HEK293 (cell line): ENCODE measurements around the gene SLC2A4.
A peak's percentile ranks its signal among the peaks of the same experiment; 100 is the strongest.

ENCODE experiments used
- EGR2 ChIP-seq: fragments of 450-650 bp; formaldehyde crosslinking; IDR thresholded peaks from 2 replicates; pipeline ENCODE4 v1.5.1; 2016; ENCODE audit warnings: low read depth, missing biosample characterization, missing genetic modification characterization
- INSM2 ChIP-seq: fragments of 450-650 bp; formaldehyde crosslinking; IDR thresholded peaks from 2 replicates; pipeline ENCODE4 v1.5.1; 2016; ENCODE audit warnings: missing biosample characterization, missing genetic modification characterization
- KLF1 ChIP-seq: fragments of 450-650 bp; formaldehyde crosslinking; IDR thresholded peaks from 2 replicates; pipeline ENCODE4 v1.5.1; 2016; ENCODE audit warnings: missing biosample characterization, missing genetic modification characterization
- OSR2 ChIP-seq: fragments of 450-650 bp; formaldehyde crosslinking; IDR thresholded peaks from 2 replicates; pipeline ENCODE4 v1.5.1; 2016; ENCODE audit warnings: missing biosample characterization, missing genetic modification characterization
- REPIN1 ChIP-seq: fragments of 450-650 bp; formaldehyde crosslinking; IDR thresholded peaks from 2 replicates; pipeline ENCODE4 v1.5.1; 2017; ENCODE audit warnings: missing biosample characterization, missing genetic modification characterization, low read depth
- SCRT1 ChIP-seq: fragments of 450-650 bp; formaldehyde crosslinking; IDR thresholded peaks from 2 replicates; pipeline ENCODE4 v1.5.1; 2016; ENCODE audit warnings: missing biosample characterization, missing genetic modification characterization, borderline replicate concordance
- ZBTB20 ChIP-seq: fragments of 450-650 bp; formaldehyde crosslinking; IDR thresholded peaks from 2 replicates; pipeline ENCODE4 v1.5.1; 2016; ENCODE audit warnings: missing biosample characterization, missing genetic modification characterization
- ZBTB49 ChIP-seq: fragments of 450-650 bp; formaldehyde crosslinking; IDR thresholded peaks from 2 replicates; pipeline ENCODE4 v1.5.1; 2016; ENCODE audit warnings: missing biosample characterization, missing genetic modification characterization, low read depth
- ZFP3 ChIP-seq: fragments of 450-650 bp; formaldehyde crosslinking; IDR thresholded peaks from 2 replicates; pipeline ENCODE4 v1.5.1; 2016; ENCODE audit warnings: low read depth, missing biosample characterization, missing genetic modification characterization
- ZNF140 ChIP-seq: fragments of 450-650 bp; formaldehyde crosslinking; IDR thresholded peaks from 2 replicates; pipeline ENCODE4 v1.5.1; 2016; ENCODE audit warnings: missing biosample characterization, missing genetic modification characterization
- ZNF148 ChIP-seq: fragments of 450-650 bp; formaldehyde crosslinking; IDR thresholded peaks from 2 replicates; pipeline ENCODE4 v1.5.0; 2017; ENCODE audit warnings: missing biosample characterization, missing genetic modification characterization, borderline replicate concordance
- ZNF2 ChIP-seq: fragments of 450-650 bp; formaldehyde crosslinking; IDR thresholded peaks from 2 replicates; pipeline ENCODE4 v1.5.1; 2016; ENCODE audit warnings: missing biosample characterization, missing genetic modification characterization
- ZNF223 ChIP-seq: fragments of 450-650 bp; formaldehyde crosslinking; IDR thresholded peaks from 2 replicates; pipeline ENCODE4 v1.5.1; 2016; ENCODE audit warnings: missing biosample characterization, missing genetic modification characterization
- ZNF302 ChIP-seq: fragments of 450-650 bp; formaldehyde crosslinking; IDR thresholded peaks from 2 replicates; pipeline ENCODE4 v1.5.1; 2016; ENCODE audit warnings: missing biosample characterization, missing genetic modification characterization, low read depth
- ZNF324 ChIP-seq: fragments of 450-650 bp; formaldehyde crosslinking; IDR thresholded peaks from 2 replicates; pipeline ENCODE4 v1.5.1; 2016; ENCODE audit warnings: missing biosample characterization, missing genetic modification characterization
- ZNF366 ChIP-seq: fragments of 450-650 bp; formaldehyde crosslinking; conservative IDR thresholded peaks from 2 replicates; pipeline ENCODE4 v1.5.1; 2016; ENCODE audit warnings: missing biosample characterization, missing genetic modification characterization
- ZNF501 ChIP-seq: fragments of 450-650 bp; formaldehyde crosslinking; IDR thresholded peaks from 2 replicates; pipeline ENCODE4 v1.5.1; 2016; ENCODE audit warnings: missing biosample characterization, missing genetic modification characterization
- ZNF600 ChIP-seq: fragments of 450-650 bp; formaldehyde crosslinking; IDR thresholded peaks from 2 replicates; pipeline ENCODE4 v1.5.1; 2016; ENCODE audit warnings: missing biosample characterization, missing genetic modification characterization
- ZNF610 ChIP-seq: fragments of 450-650 bp; formaldehyde crosslinking; IDR thresholded peaks from 2 replicates; pipeline ENCODE4 v1.5.1; 2016; ENCODE audit warnings: missing biosample characterization, missing genetic modification characterization, borderline replicate concordance
- ZNF701 ChIP-seq: fragments of 450-650 bp; formaldehyde crosslinking; IDR thresholded peaks from 2 replicates; pipeline ENCODE4 v1.5.1; 2016; ENCODE audit warnings: missing biosample characterization, missing genetic modification characterization
- ZNF747 ChIP-seq: fragments of 450-650 bp; formaldehyde crosslinking; IDR thresholded peaks from 2 replicates; pipeline ENCODE4 v1.5.1; 2016; ENCODE audit warnings: missing biosample characterization, missing genetic modification characterization
- ZNF792 ChIP-seq: fragments of 450-650 bp; formaldehyde crosslinking; IDR thresholded peaks from 2 replicates; pipeline ENCODE4 v1.5.1; 2016; ENCODE audit warnings: missing biosample characterization, missing genetic modification characterization
- ZSCAN5A ChIP-seq: fragments of 450-650 bp; formaldehyde crosslinking; IDR thresholded peaks from 2 replicates; pipeline ENCODE4 v1.5.1; 2016; ENCODE audit warnings: missing biosample characterization, missing genetic modification characterization
- TF ChIP-seq, protein P1 (sequence below): fragments of 450-650 bp; formaldehyde crosslinking; IDR thresholded peaks from 2 replicates; pipeline ENCODE4 v1.5.1; 2016; ENCODE audit warnings: missing biosample characterization, missing genetic modification characterization, borderline replicate concordance

Gene SLC2A4

GRCh38 chr17:7234083-7234951 is 47.2 kb upstream of the SLC2A4 start, which contains the start of gene DVL2 (continued):
- peak; percentile 88 for TF ChIP-seq INSM2
- TF ChIP-seq ZNF140 = no peak; the same call in none of the 2 replicates
- TF ChIP-seq ZNF366 (tag by site-specific recombination) = no peak
- peak; percentile 67; the same call in 1 of the 2 replicates for TF ChIP-seq ZSCAN5A
- no peak for TF ChIP-seq SCRT1 (tag by site-specific recombination)
- TF ChIP-seq REPIN1 (tag by site-specific recombination) = peak; percentile 86; the same call in 1 of the 2 replicates
- TF ChIP-seq EGR2 (tag by site-specific recombination) = peak; percentile 94
- peak; percentile 91 for TF ChIP-seq ZNF501
- peak; percentile 59; the same call in 1 of the 2 replicates for TF ChIP-seq ZNF148 (tag by site-specific recombination)
- TF ChIP-seq ZNF223 = 0 out of 2 replicates have a peak, but pooled peaks have one; percentile 62
- TF ChIP-seq ZNF324 = peak; percentile 83; the same call in 1 of the 2 replicates
- no peak for TF ChIP-seq ZNF600
- peak; percentile 73; the same call in 1 of the 2 replicates for TF ChIP-seq ZNF2 (tag by site-specific recombination)
- TF ChIP-seq, protein P1, sequence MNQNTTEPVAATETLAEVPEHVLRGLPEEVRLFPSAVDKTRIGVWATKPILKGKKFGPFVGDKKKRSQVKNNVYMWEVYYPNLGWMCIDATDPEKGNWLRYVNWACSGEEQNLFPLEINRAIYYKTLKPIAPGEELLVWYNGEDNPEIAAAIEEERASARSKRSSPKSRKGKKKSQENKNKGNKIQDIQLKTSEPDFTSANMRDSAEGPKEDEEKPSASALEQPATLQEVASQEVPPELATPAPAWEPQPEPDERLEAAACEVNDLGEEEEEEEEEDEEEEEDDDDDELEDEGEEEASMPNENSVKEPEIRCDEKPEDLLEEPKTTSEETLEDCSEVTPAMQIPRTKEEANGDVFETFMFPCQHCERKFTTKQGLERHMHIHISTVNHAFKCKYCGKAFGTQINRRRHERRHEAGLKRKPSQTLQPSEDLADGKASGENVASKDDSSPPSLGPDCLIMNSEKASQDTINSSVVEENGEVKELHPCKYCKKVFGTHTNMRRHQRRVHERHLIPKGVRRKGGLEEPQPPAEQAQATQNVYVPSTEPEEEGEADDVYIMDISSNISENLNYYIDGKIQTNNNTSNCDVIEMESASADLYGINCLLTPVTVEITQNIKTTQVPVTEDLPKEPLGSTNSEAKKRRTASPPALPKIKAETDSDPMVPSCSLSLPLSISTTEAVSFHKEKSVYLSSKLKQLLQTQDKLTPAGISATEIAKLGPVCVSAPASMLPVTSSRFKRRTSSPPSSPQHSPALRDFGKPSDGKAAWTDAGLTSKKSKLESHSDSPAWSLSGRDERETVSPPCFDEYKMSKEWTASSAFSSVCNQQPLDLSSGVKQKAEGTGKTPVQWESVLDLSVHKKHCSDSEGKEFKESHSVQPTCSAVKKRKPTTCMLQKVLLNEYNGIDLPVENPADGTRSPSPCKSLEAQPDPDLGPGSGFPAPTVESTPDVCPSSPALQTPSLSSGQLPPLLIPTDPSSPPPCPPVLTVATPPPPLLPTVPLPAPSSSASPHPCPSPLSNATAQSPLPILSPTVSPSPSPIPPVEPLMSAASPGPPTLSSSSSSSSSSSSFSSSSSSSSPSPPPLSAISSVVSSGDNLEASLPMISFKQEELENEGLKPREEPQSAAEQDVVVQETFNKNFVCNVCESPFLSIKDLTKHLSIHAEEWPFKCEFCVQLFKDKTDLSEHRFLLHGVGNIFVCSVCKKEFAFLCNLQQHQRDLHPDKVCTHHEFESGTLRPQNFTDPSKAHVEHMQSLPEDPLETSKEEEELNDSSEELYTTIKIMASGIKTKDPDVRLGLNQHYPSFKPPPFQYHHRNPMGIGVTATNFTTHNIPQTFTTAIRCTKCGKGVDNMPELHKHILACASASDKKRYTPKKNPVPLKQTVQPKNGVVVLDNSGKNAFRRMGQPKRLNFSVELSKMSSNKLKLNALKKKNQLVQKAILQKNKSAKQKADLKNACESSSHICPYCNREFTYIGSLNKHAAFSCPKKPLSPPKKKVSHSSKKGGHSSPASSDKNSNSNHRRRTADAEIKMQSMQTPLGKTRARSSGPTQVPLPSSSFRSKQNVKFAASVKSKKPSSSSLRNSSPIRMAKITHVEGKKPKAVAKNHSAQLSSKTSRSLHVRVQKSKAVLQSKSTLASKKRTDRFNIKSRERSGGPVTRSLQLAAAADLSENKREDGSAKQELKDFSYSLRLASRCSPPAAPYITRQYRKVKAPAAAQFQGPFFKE (tag by site-specific recombination) = no peak
- TF ChIP-seq OSR2 (tag by site-specific recombination) = peak; percentile 36; the same call in 1 of the 2 replicates
- TF ChIP-seq ZBTB20 = peak; percentile 84
- TF ChIP-seq ZNF792 (tag by site-specific recombination) = peak; percentile 86; the same call in 1 of the 2 replicates
- TF ChIP-seq ZNF302 = no peak
- peak; percentile 92 for TF ChIP-seq ZNF610
- TF ChIP-seq ZNF701 (tag by site-specific recombination) = no peak
- TF ChIP-seq ZBTB49 (tag by site-specific recombination) = no peak
- TF ChIP-seq ZFP3 (tag by site-specific recombination) = no peak
- peak; percentile 91 for TF ChIP-seq KLF1
- TF ChIP-seq ZNF747 (tag by site-specific recombination) = no peak
